GM19240 (cell line): ENCODE measurements around the gene COL8A2.

Experiments used
- DNase-seq: peaks from one replicate; pipeline ENCODE4 v3.0.0; 2011; ENCODE audit warnings: low spot score; ENCODE audit not compliant: insufficient read length

COL8A2 gene

DNA sequence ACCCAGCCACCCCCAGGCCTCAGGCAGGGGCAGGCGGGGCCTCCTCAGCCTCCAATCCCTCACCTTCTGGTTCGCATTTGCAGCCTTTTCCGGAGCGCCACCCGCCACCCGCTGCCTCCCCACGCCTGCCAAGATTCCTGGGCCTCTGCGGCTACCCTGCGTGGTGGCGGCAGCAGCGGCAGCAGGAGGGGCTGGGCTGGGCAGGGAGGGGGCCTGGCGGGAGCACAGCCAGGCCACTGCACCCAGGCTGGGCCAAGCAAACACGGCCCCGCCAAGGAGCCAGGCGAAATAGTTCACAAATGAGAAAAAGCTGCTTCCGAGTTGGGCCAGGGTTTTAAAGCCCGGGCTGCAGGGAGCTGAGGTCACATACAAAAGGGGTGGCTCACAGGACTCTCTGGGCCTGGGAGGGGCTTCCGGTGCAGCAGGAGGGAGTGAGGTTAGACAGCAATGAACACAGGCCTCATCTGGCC is 9.8 kb downstream of the COL8A2 start:
- DNase-seq = no peak

DNA sequence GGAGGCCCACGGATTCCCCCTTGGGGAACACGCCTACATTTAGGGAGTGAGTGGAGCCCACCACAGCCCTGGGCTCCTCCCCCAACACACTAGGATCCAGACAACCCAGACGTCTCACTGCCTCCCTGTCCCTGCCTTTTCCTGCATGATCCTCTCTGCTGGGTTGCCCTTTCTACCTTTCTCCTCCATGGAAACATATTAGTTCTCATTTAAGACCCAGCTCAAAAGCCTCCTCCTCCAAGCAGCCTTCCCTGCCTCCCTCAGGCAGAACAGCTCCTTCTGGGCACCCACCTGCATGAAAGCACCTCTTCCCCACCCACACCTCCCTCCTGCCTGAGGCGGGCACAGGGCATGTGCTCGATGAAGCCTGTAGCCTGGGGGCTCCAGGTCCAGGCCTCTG is 10.7 kb downstream of the COL8A2 start:
- no peak for DNase-seq

DNA sequence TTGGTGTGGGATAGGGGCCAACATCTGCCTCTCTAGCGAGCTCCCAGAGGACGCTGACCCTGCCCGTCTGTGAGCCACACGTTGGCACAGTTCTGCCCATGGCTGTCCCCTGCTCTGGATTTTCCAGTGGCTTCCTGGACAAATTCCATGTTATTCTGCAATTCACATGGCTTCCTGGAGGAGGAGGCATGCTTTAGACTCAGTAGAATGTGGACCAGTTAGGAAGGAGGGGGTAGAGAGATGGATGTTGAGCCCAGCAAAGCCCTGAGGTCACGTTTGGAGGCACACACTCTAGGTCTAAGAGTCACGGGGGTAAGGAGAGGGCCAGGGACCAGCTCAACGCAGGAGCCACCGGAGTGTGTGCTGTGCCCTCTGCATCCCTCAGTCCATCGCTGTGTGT is 12.2 kb downstream of the COL8A2 start:
- no peak for DNase-seq

DNA sequence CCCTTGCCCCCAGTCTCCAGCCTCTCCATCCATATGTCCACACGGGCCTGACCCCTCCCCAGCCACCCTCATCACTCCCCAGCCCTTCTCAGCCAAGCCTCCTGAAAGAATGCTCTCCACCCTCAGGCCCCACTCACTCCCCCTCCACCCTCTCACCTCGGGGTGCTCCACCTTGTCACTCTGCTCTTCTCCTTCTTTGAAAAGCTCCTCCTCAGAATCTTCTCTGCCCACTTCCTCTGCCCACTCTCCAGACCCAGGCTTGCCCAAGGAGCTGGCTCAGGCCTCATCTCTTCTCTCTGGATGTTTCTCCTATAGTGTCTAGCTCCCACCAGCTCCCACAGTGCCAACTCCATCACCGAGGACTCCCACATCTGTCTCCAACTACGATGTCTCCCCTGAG is 13.9 kb downstream of the COL8A2 start:
- no peak for DNase-seq

DNA sequence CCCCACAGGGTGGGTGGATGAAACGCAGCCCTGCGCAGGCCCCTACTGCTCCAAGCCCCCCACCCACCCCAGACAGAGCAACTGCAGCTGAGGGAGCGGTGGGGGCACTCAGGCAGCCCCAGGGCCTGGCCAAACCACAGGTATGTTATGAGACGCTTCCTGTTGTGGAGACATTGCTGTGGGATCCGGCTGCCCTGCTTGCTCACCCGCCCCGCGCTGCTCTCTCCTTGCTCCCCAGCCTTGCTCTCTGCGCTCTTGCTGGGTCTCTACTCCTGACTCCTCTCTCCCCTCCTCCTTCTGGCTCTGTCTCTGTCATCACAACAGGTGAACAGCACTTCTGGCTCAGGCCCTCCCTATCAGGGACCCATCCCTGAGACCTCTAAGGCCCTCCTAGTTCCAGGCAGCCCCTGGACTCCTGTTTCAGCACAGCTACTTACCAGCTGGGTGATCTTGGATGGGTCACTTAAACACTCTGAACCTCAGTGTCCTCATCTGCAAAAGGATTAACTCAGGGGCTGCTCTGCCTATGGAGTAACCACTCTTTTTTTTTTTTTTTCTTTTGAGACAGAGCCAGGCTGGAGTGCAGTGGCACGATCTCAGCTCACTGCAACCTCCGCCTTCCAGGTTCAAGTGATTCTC is 15.9 kb downstream of the COL8A2 start:
- no peak for DNase-seq

DNA sequence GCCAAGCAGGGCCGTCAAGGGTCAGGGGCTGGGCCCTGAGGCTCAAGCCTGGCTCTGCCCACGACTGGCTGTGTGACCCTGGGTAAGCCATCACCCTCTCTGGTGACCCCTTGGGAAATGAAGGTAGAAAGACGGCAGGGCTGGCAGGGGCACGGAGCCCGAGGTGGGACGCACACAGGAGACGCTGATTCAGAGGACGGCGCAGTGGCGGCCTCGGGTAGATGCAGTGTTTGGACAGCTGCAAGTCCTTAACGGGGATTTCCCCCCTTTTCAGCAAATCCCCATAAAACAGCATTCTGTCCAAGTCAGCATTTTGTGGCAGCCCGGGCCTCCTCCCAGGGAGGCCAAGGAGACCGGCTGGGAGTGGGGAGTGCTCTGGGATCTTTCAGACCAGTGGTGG is 16.7 kb downstream of the COL8A2 start:
- no peak for DNase-seq

DNA sequence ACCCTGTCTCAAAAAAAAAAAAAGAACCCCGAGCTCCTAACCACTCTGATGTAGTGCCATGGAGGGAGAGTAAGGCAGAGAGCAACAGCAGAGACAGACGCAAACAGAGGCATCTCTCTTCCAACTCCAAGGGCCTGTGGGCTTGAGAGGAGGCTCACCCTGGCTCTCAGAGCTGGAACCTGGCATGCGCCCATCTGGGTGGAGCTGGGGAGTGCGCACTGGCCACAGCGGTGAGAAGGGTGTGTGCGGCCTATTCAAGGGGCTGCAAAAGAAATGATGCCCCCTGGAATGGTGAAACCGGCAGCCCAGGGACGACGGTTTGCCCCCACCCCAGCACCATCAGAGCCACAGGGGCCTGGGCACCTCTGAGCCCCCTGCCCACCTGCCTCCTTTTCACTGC is 17.6 kb downstream of the COL8A2 start:
- DNase-seq = no peak

DNA sequence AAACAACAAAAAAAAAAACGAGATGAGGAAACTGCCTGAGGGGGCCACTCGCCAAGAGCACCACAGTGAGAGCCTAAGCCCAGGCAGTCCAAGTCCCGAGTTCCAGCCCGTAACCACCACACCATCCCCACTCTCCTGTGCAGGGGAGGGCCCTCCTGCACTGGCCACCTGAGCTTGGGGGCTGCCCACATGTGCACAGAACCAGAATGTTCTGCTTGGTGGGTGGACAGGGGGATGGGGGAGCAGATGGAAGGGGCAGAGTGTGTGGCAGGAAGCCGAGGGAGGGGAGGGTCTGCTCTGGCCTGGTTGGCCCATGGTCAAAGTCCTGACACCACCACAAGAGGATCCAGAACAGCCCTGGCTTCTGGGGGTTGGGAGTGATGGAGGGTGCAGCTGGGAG is 18.8 kb downstream of the COL8A2 start:
- no peak for DNase-seq

DNA sequence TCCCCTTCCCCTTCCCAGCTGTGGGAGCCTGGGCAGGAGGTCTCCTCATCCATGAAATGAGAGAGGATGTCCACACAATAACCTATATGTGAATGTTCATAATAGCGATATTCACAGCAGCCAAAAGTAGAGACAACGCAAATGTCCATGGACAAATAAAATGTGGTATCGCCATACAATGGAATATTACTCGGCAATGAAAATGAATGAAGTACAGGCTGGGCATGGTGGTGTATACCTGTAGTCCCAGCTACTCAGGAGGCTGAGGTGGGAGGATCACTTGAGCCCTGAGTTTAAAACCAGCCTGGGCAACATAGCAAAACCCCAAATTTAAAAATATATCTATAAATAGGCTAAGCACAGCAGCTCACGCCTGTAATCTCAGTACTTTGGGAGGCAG is 23.5 kb downstream of the COL8A2 start:
- DNase-seq = no peak

DNA sequence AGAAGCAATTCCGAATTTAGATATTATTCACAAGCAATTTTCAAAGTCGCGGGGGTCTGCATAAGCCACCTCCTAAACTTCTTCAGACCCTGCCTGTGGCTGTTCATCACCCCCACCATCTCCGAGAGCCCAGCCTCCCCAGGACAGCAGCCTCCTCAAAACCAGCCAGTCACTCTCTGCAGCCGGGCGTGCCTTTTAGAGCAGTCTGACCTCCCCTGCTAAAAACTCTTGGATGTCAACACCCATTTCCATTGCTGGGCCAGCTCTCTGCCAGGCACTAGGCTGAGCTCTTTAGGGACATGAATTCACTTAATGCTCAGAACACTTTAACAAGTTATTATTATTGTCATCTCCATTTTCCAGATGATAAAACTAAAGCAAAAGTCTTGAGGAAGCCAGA is 24.6 kb downstream of the COL8A2 start:
- no peak for DNase-seq

DNA sequence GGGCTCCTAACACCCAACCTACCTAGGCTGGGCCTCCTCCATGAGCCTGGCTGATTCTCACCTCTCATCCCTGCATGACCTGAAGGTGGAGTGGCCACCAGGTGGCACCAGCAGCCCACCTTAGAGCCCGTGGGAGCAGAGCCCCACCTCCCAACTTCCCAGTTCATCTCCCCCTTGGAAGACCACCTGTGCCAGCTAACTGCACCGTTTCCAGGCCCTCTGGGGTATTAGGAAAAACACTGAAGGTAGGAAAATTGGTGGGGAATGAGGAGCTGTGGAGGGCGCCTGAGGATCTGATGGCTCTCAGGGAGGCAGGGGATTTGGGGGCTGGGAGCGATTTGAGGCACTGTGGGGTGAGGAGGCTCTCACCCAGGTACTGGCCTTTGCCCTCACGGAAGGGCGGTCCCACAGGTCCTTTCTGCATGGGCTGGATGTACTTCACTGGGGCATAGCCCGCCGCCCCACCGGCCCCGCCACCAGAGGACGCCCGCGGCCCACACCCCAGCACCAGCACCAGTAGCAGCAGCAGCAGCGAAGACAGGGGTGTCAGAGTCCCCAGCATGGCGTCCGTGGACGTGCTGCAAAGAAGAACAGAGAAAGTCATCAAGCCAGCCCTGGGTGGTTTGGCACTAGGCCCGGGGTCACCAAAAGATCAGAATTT is 25.2 kb downstream of the COL8A2 start:
- peak; percentile 74 for DNase-seq

DNA sequence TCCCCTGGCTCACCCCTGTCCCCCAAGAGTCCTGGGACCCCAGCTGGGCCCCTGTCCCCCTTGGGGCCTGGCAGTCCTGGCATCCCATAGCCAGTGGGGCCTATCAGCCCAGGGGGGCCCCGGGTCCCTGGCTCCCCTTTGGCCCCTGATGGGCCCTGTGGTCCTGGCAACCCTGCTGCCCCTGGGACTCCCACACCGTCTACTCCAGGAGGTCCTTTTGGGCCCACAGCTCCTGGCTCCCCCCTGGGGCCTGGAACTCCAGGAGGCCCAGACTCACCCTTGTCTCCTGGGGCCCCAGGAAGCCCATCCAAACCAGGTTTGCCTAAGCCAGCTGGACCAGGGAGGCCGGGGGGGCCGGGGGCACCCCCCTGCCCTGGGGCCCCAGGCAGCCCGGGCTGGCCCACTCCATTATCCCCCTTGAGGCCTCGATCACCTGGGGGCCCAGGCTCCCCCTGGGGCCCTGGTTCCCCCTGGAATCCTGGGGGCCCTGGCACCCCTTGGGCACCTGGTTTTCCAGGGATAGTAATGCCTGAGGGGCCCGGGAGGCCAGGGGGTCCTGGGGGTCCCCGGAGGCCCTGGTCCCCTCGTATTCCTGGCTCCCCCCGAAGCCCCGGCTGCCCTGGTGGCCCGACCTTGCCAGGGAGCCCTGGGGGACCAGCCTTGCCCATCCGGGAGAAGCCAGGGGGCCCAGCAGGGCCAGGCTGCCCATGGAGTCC is 26.2 kb downstream of the COL8A2 start:
- no peak for DNase-seq

DNA sequence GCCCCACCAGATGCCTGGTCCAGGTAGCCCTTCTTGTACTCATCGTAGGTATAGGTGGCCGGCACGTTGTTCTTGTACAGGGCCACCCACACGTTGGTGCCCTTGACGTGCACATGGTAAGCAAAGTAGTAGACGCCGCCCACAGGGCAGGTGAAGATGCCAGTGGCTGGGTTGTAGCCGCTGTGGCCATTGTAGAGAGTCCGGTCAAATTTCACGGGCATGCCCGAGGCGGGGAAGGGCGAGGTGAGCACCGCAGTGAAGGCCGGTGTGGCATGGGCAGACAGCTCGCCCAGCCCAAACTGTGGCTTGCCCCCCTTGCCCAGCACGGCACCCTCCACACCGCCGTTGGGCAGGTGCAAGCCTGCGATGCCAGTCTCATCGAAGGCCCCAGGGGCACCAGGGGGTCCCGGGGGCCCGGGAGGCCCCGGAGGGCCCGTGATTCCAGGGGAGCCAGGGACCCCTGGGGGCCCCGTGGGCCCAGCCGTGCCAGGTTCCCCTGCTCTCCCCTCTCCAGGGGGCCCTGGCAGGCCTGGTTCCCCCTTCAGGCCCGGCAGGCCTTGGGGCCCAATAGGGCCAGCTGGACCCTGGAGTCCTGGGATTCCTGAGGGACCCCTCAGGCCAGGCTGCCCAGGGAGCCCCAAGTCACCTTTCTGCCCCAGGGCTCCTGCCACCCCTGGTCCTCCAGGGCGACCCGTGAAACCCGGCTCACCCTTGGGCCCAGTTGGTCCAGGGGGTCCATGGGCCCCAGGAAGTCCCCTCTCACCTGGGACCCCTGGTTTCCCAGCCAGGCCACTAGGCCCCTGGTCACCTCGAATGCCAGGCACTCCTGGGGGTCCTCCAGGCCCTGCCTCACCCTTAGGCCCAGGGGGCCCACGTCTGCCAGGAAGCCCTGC is 27.1 kb downstream of the COL8A2 start:
- DNase-seq = no peak

DNA sequence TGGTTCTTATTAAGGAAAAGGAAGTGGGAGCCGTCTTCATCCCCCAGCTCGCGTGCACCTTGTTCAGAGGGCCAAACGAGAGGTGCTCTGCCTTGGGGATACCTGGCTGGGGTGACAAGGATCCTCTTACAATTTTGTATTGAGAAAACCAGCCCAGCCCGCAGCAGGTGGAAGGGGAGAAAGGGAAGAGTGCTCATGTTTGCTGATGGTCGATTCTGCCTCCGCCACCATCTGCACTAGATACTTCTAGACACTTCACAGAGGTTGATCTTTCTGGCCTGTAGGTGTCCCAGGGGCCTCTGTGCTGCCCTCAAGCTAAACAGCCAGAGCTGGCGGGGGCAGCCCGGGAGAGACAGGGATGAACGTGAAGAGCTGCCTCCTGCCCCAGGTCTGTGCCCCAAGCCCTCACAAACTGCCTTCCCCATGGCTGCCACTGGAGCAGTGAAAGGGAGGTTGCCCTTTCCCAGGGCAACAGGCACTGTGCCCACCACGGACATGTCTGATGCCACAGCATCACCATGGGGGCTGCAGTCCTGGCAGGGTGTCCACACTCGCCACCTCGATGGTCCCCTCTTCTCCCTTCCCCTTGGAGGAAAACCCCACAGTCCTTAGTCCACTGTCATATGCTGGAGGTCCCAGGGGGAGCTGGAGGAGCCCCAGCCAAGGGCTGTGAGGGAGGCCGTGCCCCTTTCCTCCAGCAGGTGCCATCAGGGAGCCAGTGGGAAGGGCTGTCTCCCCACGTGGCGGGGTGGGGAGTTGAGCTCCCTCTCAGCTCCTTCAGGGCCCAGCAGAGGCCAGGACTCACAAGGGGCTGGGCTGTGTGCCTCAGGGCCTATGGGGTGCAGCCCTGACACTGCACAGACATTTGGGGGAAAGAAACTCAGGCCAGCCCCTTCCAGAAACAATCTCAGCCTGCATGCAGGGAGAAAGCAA is 28.3 kb downstream of the COL8A2 start:
- no peak for DNase-seq

DNA sequence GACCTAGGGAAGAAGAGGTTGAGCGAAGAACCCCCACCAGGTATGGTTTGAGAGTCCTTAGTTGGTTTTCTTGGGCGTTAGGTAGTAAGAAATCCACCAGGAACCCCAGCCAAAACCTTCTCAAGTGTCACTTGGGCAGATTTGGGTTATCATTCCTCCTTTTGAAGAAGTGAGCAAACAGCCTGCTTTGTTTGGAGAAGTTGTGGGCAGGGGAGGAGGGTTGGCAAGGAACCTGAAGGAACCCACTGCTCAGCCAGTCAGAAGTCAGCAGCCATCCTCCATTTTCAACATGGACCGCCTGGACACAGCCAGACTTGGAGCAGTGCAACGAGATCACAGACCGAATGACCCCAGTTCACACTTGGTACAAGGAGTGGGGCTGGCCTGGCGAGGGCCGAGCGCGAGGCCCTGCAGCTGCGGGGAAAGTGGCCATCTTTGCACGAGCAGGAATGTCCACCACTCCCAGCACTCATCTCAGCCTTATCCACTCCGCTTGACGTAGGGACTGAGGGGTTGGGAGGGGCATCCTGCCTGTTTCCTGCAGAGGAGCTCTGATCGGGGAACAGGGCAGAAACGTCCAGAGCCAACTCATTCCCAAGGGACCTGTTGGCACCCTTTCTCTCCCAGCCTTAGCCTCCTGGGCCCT is 29.1 kb downstream of the COL8A2 start:
- DNase-seq = no peak

DNA sequence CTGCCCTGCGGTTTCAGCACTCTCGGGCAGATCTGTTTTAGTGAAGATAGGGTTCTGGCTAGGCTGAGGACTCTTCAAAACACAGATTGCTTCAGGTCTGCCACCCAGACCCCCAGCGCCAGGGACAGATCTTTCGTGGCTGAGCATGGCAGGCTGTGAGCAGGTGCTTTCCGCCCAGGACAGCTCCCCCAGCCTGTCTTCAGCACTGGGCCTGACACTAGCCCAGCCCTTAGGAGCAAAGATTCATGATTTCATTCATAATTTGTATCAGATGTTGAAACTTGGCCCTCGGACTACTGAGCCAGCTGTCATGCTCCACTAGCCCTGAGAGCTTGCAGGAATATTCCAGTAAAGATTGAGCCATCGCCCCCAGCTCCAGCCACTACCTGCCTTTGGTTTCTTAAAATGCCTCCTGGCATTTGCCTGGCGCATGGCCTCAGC is 30.4 kb downstream of the COL8A2 start:
- DNase-seq = no peak

DNA sequence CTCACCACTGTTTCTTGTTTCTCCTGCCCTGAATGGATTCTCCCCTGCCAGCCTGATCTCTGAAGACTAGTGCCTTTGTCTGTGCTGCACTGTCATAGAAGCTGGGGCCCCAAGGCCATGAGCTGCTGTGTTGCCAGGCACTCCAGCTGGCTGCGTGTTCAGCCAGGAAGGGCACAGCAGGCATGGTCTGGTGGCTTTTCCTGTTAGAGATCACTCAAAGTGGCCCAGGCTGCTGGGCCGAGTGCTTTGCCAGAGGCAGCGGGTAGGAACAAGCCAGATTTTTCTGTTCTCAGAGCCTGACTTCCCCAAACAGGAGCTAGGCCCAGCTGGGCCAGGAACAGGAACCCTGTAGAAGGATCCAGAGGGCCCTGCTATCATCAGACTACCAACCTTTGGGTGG is 31.1 kb downstream of the COL8A2 start:
- DNase-seq = no peak

DNA sequence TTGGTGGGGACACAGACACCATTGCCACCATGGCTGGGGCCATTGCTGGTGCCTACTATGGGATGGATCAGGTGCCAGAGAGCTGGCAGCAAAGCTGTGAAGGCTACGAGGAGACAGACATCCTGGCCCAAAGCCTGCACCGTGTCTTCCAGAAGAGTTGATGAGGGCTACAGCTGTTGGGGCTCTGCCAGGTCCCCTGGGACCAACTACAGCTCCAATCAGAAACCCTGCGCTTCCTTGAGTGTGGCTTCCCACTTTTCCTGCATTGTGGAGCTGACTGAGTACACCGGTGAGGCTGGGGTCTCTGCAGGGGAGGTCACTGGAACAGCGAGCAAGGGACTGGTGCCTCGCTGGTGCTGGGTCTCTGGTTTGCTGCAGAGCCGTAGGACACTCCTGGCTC is 31.8 kb downstream of the COL8A2 start:
- no peak for DNase-seq

DNA sequence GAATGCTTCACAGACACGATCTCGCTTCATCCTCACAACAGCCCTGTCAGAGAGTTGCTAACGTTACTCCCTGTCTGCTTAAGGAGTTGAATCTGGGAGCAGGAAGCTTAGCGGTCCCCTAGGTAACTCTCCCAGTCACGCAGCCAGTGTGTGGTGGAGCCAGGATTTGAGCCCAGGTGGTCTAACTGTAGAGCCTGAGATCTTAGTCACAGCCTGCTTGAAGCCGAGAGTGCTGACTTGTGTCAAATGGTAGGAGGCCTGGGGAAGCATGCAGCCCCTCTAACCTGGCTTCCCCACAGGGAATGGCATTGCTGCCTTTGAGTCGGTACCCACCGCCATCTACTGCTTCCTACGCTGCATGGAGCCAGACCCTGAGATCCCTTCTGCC is 32.2 kb downstream of the COL8A2 start:
- no peak for DNase-seq

DNA sequence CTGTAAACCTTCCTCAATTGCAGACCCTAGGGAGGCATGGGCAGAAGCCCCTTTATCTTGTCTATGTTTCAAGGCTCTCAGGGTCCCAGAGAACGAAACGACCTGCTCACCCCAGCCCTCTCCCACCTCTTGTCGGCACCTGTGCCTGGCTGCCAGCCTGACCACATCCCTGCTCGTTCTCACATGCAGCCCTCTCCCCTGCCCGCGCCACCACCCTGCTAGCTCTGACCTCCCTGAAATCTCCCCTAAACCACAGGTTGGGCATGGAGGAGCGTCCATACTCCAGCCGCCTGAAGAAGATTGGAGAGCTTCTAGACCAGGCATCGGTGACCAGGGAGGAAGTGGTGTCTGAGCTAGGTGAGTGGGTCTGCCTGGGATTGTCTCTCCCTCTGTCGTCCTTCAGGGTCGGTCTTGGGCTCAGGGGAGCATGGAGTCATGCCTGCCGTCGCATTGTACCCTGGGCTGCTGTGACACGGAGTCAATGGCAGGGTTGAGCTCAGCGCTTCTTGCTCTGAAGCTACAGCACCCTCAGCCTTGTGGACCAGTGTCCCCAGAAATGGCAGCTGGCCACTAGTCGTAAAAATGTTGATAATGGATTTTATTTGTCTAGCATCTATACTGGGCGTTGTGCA is 32.7 kb downstream of the COL8A2 start:
- no peak for DNase-seq
